Measurements from ENCODE around the gene TANGO2. TPM values are rescaled to one million over a fixed set of nuclear protein-coding genes. Genes with fewer than 3 reads are reported as not detected.

The TANGO2 gene
- total RNA-seq, 4 donors from 2014 or later = 24.3 to 46.7 (median 37.5) TPM

DNA sequence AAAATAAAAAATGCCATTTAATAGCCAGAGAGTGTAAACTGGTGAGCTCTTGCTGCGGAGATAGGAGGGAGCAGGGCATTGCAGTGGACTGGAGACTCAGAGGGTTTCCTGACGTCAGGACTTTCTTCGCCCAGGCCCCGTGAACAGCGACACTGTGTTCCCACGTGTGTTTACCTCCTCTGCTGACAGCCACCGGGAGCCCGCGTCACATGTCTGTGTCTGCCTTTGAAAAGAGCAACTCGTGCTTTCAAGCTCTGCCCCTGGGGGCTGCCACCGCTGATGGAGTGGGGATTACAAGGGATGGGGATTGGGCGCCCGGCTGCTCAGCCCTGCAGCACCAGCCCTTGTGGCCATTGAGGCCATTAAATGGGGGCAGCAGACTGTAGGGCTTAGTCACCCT is 3.3 kb downstream of the TANGO2 start:
- TF ChIP-seq, protein P1, sequence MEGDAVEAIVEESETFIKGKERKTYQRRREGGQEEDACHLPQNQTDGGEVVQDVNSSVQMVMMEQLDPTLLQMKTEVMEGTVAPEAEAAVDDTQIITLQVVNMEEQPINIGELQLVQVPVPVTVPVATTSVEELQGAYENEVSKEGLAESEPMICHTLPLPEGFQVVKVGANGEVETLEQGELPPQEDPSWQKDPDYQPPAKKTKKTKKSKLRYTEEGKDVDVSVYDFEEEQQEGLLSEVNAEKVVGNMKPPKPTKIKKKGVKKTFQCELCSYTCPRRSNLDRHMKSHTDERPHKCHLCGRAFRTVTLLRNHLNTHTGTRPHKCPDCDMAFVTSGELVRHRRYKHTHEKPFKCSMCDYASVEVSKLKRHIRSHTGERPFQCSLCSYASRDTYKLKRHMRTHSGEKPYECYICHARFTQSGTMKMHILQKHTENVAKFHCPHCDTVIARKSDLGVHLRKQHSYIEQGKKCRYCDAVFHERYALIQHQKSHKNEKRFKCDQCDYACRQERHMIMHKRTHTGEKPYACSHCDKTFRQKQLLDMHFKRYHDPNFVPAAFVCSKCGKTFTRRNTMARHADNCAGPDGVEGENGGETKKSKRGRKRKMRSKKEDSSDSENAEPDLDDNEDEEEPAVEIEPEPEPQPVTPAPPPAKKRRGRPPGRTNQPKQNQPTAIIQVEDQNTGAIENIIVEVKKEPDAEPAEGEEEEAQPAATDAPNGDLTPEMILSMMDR (IDR thresholded peaks at IDR 0.05; ENCODE audit: low read depth) = no peak

DNA sequence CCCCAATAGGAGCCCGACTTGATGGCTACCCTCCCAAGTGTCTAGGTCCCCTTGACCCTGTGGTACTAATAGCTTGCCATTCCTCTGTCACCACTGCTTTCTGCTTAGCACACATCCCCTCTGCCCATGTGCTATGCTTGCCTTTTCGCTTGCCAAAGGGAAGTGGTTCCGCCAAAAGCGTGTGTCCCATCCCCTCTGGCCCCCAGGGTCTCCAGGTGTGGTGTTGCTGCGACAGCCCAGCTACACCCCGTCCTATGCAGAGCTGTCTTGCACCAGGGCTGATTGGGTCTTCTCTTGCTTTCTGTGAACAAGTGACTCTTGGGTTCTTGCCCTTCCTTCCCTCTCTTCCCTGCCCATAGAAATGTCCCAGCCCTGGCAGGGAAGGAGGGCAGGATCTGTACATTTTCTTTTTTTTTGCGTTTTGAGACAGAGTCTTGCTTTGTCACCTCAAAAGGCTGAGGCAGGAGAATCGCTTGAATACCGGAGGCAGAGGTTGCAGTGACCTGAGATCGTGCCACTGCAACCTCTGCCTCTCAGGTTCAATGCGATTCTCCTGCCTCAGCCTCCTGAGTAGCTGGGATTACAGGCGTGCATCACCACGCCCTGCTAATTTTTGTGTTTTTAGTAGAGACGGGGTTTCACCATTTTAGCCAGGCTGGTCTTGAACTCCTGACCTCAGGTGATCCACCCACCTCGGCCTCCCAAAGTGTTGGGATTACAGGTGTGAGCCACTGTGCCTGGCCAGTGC is 3.9 kb downstream of the TANGO2 start:
- TF ChIP-seq, protein P1 (IDR thresholded peaks at IDR 0.05; ENCODE audit: low read depth) = no peak

DNA sequence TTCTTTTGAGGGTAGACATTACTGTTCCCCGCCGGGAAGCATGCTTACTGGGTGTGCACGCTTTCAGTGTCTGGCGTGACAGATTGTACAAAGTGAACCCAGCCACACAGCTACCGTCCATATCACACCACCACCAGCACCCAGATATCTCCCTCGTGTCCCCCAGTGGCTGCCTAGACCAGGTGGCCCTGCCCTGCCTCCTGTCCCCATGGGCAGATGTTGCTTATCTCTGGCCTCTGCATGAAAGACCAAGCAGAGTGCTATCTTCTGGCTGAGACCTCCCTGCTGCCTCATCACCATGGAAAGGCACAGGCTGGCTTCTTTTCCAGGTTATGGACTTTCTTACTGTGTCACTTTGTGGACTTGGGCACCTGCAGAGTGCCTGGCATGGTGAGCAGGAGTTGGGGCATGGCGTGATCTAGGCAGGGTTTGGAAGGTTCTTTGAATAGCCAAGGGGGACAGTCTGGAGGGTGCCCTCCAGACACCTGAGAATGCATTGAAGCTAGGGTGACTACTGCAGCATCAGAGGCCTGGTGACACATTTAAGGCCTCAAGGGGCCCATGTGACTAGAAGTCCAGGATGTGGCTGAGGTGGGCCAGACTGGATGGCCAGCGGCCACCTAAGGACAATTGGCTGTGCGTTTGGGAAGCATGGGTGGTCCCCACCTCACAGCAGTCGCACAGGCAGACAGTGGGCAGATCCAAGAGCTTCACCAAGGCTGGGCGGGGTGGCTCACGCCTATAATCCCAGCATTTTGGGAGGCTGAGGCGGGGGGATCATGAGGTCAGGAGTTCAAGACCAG is 4.7 kb downstream of the TANGO2 start:
- TF ChIP-seq, protein P1 (IDR thresholded peaks at IDR 0.05; ENCODE audit: low read depth) = no peak

DNA sequence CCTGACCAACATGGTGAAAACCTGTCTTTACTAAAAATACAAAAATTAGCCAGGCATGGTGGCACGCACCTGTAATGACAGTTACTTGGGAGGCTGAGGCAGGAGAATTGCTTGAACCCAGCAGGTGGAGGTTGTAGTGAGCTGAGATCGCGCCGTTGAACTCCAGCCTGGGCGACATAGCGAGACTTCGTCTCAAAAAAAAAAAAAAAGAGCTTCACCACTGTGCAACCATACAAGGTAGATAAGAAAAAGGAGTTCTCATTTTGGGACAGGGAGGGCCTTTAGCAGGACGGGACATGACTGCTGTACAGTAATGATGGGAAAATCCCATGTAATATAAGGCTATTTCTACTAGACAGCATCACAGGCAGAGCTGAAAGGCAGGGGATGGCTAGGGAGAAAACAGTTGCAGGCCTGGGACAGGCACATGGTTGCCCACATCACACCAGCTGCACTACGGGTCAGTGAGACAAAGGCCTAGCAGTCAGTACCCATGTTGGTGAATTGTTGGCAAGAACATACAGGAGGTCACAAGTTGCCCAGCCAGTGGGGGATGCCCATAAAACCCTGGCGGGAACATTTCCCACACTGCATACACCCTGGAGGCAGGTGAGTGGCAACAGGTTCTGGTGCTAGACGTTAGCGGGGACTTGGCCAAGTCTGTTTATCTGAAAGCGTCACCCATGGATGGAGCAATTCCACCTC is 5.4 kb downstream of the TANGO2 start:
- TF ChIP-seq, protein P1 (IDR thresholded peaks at IDR 0.05; ENCODE audit: low read depth) = no peak

DNA sequence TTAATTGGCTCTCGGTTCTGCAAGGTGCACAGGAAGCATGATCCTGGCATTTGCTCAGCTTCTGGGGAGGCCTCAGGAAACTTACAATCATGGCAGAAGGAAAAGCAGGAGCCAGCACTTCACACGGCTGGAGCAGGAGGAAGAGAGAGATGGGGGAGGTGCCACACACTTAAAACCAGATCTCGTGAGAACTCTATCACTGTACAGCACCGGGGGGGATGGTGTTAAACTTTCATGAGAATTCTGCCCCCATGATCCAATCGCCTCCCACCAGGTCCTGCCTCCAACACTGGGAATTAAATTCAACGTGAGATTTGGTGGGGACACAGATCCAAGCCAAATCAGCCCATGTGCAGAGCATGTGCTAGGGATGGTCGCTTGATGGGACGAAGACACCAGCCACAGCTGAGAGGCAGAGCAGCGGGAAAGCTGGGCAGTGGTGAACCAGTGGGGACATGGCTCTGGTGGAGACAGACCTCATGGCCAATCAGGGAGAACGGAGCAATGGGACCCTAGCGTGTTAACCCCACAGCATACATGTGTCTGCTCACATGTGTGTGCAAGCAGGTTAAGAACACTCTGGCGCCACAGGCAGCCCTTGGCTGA is 6.2 kb downstream of the TANGO2 start:
- TF ChIP-seq, protein P1 (IDR thresholded peaks at IDR 0.05; ENCODE audit: low read depth) = no peak

DNA sequence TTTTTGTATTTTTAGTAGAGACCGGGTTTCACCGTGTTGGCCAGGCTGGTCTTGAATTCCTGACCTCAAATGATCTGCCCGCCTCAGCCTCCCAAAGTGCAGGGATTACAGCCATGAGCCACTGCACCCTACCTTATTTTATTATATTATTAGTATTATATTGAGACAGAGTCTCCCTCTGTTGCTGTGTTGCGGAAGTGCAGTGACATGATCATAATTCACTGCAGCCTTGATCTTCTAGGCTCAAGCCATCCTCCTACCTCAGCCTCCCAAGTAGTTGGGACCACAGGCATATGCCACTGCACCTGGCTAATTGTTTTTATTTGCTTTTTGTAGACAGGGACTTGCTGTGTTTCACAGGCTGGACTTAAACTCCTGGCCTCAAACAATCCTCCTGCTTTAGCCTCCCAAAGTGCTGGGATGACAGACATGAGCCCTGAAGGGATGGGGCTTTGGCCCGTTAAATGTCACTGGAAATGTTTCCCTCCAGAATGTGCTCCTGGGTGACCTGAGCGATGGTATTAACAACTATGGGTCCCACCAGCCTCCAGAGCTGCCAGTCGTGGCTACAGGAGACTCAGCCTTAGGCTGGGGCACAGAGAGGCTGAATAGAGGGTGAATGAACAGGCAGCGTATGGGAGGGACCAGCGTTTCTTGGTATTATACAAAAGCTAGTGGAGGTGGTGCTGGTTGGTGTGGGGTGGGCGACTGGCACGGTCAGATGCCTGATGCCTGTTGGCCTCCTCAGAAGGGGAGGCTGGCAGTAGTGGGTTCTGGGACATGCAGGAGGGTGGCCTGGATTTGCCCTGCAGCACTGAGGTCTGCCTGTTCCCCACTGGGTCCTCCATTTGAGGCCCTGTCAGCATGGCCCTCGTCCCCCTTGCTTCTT is 7.3 kb downstream of the TANGO2 start:
- TF ChIP-seq, protein P1 (IDR thresholded peaks at IDR 0.05; ENCODE audit: low read depth) = no peak
